ENCODE measurements around the gene INVS. TPM values are rescaled to one million over a fixed set of nuclear protein-coding genes. Genes with fewer than 3 reads are reported as not detected.

Gene INVS
- total and polyA plus RNA-seq, 2 experiments from 2014 or later = 4.1 to 8.7 TPM

DNA sequence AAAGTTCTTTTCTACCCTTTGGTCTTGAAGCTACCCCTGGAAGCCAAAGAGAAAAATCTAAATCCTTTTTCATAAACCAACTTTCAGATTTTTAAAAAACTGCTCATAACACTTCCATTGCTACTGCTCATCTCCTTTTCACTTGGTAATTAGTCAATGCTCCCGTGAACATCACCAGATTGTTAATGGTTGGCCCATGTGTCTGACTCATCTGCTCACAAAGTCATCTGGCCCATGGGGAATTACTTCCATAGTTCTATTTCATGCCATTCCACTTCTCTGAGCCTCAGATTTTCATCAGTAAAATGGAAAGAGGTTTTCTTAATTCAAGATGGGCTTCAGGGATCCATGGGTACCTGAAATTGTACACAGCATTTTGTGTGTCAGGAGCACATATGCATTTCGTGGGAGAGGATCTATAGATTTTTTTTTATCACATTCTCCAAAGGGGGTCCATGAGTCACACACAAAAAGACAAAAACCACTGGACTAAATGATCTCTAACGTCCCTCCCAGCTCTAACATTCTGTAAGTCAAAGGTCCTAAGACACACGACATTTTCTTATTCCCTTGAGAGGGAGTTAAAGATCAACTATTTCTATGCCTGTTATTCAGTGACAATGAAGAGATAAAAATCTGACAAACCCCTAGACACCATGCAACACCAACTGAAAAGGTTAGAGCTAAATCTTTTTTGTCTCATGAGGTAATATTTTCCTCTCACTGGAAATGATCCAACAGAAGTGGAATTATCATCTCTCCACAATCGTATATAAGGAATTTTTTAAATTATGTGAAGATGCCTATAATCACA lies 178.3 kb downstream of the INVS start:
- H3K4me3 ChIP-seq = no peak overlapping the region
- no peaks in the 10 kb centered on the region for H3K79me2 ChIP-seq (replicated peaks; ENCODE audit: insufficient read depth)
- no peak overlapping the region for H2AFZ ChIP-seq
- no peaks in the 10 kb centered on the region for H3K4me1 ChIP-seq (ENCODE audit: insufficient read depth)
- H3K9me2 ChIP-seq (ENCODE audit: insufficient read depth) = no peaks in the 10 kb centered on the region
- no peaks in the 10 kb centered on the region for H3K4me1 Mint-ChIP-seq
- H3K36me3 Mint-ChIP-seq (ENCODE audit: low read depth) = no peaks in the 10 kb centered on the region
- H3K4me2 ChIP-seq = no peak overlapping the region
- H3K4me3 Mint-ChIP-seq = no peak overlapping the region
- no peaks in the 10 kb centered on the region for H3K36me3 ChIP-seq (ENCODE audit: insufficient read depth)
- H3K9me3 Mint-ChIP-seq = no peaks in the 10 kb centered on the region
- H3K27ac ChIP-seq (ENCODE audit: low read depth) = no peak overlapping the region
- no peaks in the 10 kb centered on the region for H3F3A ChIP-seq (replicated peaks; ENCODE audit: low read depth)
- no peaks in the 10 kb centered on the region for H3K27me3 ChIP-seq (ENCODE audit: insufficient read depth)
- DNase-seq (ENCODE audit: low spot score) (no peak), ATAC-seq (no peak)
- no peaks in the 10 kb centered on the region for H4K20me1 ChIP-seq (replicated peaks; ENCODE audit: insufficient read depth)
- TF ChIP-seq EZH2phosphoT487 (IDR thresholded peaks at IDR 0.05; ENCODE audit: unreplicated experiment) (no peak), CTCF (conservative IDR thresholded peaks at IDR 0.05; ENCODE audit: low read depth in 2 of 2) (no peak), STAT1 (IDR thresholded peaks at IDR 0.05; ENCODE audit: unreplicated experiment) (no peak), ZNF331 (CRISPR knock-in tag; IDR thresholded peaks at IDR 0.05; ENCODE audit: low read depth) (no peak), NANOG (IDR thresholded peaks at IDR 0.05; ENCODE audit: borderline replicate concordance) (no peak), JUNB (IDR thresholded peaks at IDR 0.05; ENCODE audit: unreplicated experiment) (no peak), POLR2AphosphoS5 (IDR thresholded peaks at IDR 0.05; ENCODE audit: low read depth) (no peak), ZNF114 (CRISPR knock-in tag; IDR thresholded peaks at IDR 0.05) (no peak), ETS1 (IDR thresholded peaks at IDR 0.05) (no peak)
- TF ChIP-seq, protein P1, sequence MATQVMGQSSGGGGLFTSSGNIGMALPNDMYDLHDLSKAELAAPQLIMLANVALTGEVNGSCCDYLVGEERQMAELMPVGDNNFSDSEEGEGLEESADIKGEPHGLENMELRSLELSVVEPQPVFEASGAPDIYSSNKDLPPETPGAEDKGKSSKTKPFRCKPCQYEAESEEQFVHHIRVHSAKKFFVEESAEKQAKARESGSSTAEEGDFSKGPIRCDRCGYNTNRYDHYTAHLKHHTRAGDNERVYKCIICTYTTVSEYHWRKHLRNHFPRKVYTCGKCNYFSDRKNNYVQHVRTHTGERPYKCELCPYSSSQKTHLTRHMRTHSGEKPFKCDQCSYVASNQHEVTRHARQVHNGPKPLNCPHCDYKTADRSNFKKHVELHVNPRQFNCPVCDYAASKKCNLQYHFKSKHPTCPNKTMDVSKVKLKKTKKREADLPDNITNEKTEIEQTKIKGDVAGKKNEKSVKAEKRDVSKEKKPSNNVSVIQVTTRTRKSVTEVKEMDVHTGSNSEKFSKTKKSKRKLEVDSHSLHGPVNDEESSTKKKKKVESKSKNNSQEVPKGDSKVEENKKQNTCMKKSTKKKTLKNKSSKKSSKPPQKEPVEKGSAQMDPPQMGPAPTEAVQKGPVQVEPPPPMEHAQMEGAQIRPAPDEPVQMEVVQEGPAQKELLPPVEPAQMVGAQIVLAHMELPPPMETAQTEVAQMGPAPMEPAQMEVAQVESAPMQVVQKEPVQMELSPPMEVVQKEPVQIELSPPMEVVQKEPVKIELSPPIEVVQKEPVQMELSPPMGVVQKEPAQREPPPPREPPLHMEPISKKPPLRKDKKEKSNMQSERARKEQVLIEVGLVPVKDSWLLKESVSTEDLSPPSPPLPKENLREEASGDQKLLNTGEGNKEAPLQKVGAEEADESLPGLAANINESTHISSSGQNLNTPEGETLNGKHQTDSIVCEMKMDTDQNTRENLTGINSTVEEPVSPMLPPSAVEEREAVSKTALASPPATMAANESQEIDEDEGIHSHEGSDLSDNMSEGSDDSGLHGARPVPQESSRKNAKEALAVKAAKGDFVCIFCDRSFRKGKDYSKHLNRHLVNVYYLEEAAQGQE (IDR thresholded peaks at IDR 0.05; ENCODE audit: unreplicated experiment) = no peak
- TF ChIP-seq, protein P2, sequence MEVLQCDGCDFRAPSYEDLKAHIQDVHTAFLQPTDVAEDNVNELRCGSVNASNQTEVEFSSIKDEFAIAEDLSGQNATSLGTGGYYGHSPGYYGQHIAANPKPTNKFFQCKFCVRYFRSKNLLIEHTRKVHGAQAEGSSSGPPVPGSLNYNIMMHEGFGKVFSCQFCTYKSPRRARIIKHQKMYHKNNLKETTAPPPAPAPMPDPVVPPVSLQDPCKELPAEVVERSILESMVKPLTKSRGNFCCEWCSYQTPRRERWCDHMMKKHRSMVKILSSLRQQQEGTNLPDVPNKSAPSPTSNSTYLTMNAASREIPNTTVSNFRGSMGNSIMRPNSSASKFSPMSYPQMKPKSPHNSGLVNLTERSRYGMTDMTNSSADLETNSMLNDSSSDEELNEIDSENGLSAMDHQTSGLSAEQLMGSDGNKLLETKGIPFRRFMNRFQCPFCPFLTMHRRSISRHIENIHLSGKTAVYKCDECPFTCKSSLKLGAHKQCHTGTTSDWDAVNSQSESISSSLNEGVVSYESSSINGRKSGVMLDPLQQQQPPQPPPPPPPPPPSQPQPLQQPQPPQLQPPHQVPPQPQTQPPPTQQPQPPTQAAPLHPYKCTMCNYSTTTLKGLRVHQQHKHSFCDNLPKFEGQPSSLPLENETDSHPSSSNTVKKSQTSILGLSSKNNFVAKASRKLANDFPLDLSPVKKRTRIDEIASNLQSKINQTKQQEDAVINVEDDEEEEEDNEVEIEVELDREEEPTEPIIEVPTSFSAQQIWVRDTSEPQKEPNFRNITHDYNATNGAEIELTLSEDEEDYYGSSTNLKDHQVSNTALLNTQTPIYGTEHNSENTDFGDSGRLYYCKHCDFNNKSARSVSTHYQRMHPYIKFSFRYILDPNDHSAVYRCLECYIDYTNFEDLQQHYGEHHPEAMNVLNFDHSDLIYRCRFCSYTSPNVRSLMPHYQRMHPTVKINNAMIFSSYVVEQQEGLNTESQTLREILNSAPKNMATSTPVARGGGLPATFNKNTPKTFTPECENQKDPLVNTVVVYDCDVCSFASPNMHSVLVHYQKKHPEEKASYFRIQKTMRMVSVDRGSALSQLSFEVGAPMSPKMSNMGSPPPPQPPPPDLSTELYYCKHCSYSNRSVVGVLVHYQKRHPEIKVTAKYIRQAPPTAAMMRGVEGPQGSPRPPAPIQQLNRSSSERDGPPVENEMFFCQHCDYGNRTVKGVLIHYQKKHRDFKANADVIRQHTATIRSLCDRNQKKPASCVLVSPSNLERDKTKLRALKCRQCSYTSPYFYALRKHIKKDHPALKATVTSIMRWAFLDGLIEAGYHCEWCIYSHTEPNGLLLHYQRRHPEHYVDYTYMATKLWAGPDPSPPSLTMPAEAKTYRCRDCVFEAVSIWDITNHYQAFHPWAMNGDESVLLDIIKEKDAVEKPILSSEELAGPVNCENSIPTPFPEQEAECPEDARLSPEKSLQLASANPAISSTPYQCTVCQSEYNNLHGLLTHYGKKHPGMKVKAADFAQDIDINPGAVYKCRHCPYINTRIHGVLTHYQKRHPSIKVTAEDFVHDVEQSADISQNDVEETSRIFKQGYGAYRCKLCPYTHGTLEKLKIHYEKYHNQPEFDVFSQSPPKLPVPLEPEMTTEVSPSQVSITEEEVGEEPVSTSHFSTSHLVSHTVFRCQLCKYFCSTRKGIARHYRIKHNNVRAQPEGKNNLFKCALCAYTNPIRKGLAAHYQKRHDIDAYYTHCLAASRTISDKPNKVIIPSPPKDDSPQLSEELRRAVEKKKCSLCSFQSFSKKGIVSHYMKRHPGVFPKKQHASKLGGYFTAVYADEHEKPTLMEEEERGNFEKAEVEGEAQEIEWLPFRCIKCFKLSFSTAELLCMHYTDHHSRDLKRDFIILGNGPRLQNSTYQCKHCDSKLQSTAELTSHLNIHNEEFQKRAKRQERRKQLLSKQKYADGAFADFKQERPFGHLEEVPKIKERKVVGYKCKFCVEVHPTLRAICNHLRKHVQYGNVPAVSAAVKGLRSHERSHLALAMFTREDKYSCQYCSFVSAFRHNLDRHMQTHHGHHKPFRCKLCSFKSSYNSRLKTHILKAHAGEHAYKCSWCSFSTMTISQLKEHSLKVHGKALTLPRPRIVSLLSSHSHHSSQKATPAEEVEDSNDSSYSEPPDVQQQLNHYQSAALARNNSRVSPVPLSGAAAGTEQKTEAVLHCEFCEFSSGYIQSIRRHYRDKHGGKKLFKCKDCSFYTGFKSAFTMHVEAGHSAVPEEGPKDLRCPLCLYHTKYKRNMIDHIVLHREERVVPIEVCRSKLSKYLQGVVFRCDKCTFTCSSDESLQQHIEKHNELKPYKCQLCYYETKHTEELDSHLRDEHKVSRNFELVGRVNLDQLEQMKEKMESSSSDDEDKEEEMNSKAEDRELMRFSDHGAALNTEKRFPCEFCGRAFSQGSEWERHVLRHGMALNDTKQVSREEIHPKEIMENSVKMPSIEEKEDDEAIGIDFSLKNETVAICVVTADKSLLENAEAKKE (CRISPR knock-in tag; IDR thresholded peaks at IDR 0.05) = no peak
- no peak overlapping the region for H3K27ac Mint-ChIP-seq
- peaks cover 2% of the 10 kb centered on the region for H3K27me3 Mint-ChIP-seq (ENCODE audit: insufficient read depth, low read depth, poor library complexity)

Data from GM23338 (cell line).